Measurements from ENCODE around the gene IQGAP2.
"Not testable (repeated sequence)": the region's sequence is repeated elsewhere in the genome, so short reads cannot be mapped to it uniquely, and the experiment has no call there.

Gene IQGAP2

GRCh38 chr5:76548525-76549229, 145.6 kb downstream of the IQGAP2 start:
- peaks cover 0 to 66% (median 40%) of the 10 kb centered on the region in 11 experiments; a peak in 16 of 22 replicates for H4K20me1 ChIP-seq
- H3K27me3 ChIP-seq: no peaks in the 10 kb centered on the region
- peak overlapping the region in 4 of 11 experiments; percentile 65 to 80 (median 72); a peak in 5 of 22 replicates for H3K9ac ChIP-seq
- no peak for TF ChIP-seq Cebpa-rat (IDR thresholded peaks at IDR 0.05)
- peaks cover 43 to 81% (median 48%) of the 10 kb centered on the region in 10 experiments for H3K4me1 ChIP-seq
- peak overlapping the region; percentile 71 to 97 (median 81) for H3K4me2 ChIP-seq
- H3K9me3 ChIP-seq (replicated peaks in 1 of 11): peaks cover 0 to 32% (median 23%) of the 10 kb centered on the region in 11 experiments; a peak in 18 of 22 replicates
- H3K36me3 ChIP-seq: peaks cover 0 to 17% (median 7%) of the 10 kb centered on the region in 11 experiments; a peak in 8 of 22 replicates
- no peak overlapping the region for H3K4me3 ChIP-seq
- peak overlapping the region in 8 of 11 experiments; percentile 49 to 93 (median 76); a peak in 13 of 22 replicates for H3K27ac ChIP-seq

GRCh38 chr5:76550881-76551280, 147.8 kb downstream of the IQGAP2 start:
- Histone ChIP-seq H3K9me3 (replicated peaks in 1 of 11) (peaks cover 0 to 32% (median 23%) of the 10 kb centered on the region in 11 experiments; a peak in 18 of 22 replicates), H3K36me3 (peaks cover 0 to 28% (median 10%) of the 10 kb centered on the region in 11 experiments; a peak in 15 of 22 replicates), H4K20me1 (peaks cover 4 to 65% (median 39%) of the 10 kb centered on the region in 11 experiments; a peak in 15 of 22 replicates), H3K4me1 (peaks cover 28 to 81% (median 31%) of the 10 kb centered on the region in 10 experiments)
- H3K27me3 ChIP-seq, H3K9ac ChIP-seq, H3K4me3 ChIP-seq, H3K27ac ChIP-seq, H3K4me2 ChIP-seq: not testable (repeated sequence)

GRCh38 chr5:76552546-76552945, 149.5 kb downstream of the IQGAP2 start:
- no peak for TF ChIP-seq Cebpa-rat (IDR thresholded peaks at IDR 0.05)
- peaks cover 0 to 32% (median 23%) of the 10 kb centered on the region in 11 experiments; a peak in 18 of 22 replicates for H3K9me3 ChIP-seq (replicated peaks in 1 of 11)
- peaks cover 11 to 67% (median 15%) of the 10 kb centered on the region in 10 experiments for H3K4me1 ChIP-seq
- no peaks in the 10 kb centered on the region for H3K27me3 ChIP-seq
- peaks cover 3 to 63% (median 48%) of the 10 kb centered on the region in 11 experiments; a peak in 15 of 22 replicates for H4K20me1 ChIP-seq
- no peak overlapping the region for H3K4me3 ChIP-seq
- no peak overlapping the region for H3K9ac ChIP-seq
- peak overlapping the region in 1 of 11 experiments; percentile 38; a peak in 1 of 22 replicates for H3K27ac ChIP-seq
- H3K4me2 ChIP-seq: peak overlapping the region in 2 of 11 experiments; percentile 58 to 65; a peak in 4 of 22 replicates
- peaks cover 7 to 38% (median 27%) of the 10 kb centered on the region in 11 experiments; a peak in 16 of 22 replicates for H3K36me3 ChIP-seq

GRCh38 chr5:76553251-76553650, 150.2 kb downstream of the IQGAP2 start:
- Histone ChIP-seq H3K4me3 (no peak overlapping the region), H3K4me2 (peak overlapping the region in 2 of 11 experiments; percentile 19 to 65; a peak in 3 of 22 replicates), H3K9ac (no peak overlapping the region), H3K4me1 (peaks cover 4 to 60% (median 8%) of the 10 kb centered on the region in 10 experiments), H3K36me3 (peaks cover 10 to 44% (median 32%) of the 10 kb centered on the region in 11 experiments; a peak in 16 of 22 replicates), H3K9me3 (replicated peaks in 1 of 11) (peaks cover 0 to 32% (median 23%) of the 10 kb centered on the region in 11 experiments; a peak in 18 of 22 replicates), H4K20me1 (peaks cover 0 to 64% (median 40%) of the 10 kb centered on the region in 11 experiments; a peak in 15 of 22 replicates), H3K27me3 (no peaks in the 10 kb centered on the region), H3K27ac (no peak overlapping the region)
- no peak for TF ChIP-seq Cebpa-rat (IDR thresholded peaks at IDR 0.05)

GRCh38 chr5:76555114-76555513, 152.0 kb downstream of the IQGAP2 start:
- Histone ChIP-seq H3K9me3 (replicated peaks in 1 of 11) (peaks cover 0 to 19% (median 13%) of the 10 kb centered on the region in 11 experiments; a peak in 18 of 22 replicates), H4K20me1 (peaks cover 0 to 82% (median 35%) of the 10 kb centered on the region in 11 experiments; a peak in 13 of 22 replicates), H3K27me3 (no peaks in the 10 kb centered on the region), H3K36me3 (peaks cover 12 to 53% (median 39%) of the 10 kb centered on the region in 11 experiments; a peak in 17 of 22 replicates), H3K4me3 (no peak overlapping the region), H3K4me2 (peak overlapping the region in 2 of 11 experiments; percentile 13 to 21; a peak in 1 of 22 replicates), H3K9ac (no peak overlapping the region), H3K27ac (no peak overlapping the region), H3K4me1 (peaks cover 0 to 42% (median 0%) of the 10 kb centered on the region in 10 experiments; a peak in 7 of 20 replicates)
- no peak for TF ChIP-seq Cebpa-rat (IDR thresholded peaks at IDR 0.05)

GRCh38 chr5:76555717-76556116, 152.6 kb downstream of the IQGAP2 start:
- Histone ChIP-seq H4K20me1 (peaks cover 0 to 88% (median 39%) of the 10 kb centered on the region in 11 experiments; a peak in 13 of 22 replicates), H3K36me3 (peaks cover 12 to 58% (median 44%) of the 10 kb centered on the region in 11 experiments; a peak in 17 of 22 replicates), H3K4me3 (no peak overlapping the region), H3K27ac (no peak overlapping the region), H3K27me3 (no peaks in the 10 kb centered on the region), H3K9ac (no peak overlapping the region), H3K4me1 (peaks cover 0 to 44% (median 0%) of the 10 kb centered on the region in 10 experiments; a peak in 7 of 20 replicates), H3K9me3 (replicated peaks in 1 of 11) (peaks cover 0 to 16% (median 9%) of the 10 kb centered on the region in 11 experiments; a peak in 16 of 22 replicates), H3K4me2 (peak overlapping the region in 1 of 11 experiments; percentile 13; a peak in 1 of 22 replicates)
- no peak for TF ChIP-seq Cebpa-rat (IDR thresholded peaks at IDR 0.05)

GRCh38 chr5:76556511-76557221, 153.6 kb downstream of the IQGAP2 start:
- H4K20me1 ChIP-seq: peaks cover 0 to 97% (median 39%) of the 10 kb centered on the region in 11 experiments; a peak in 13 of 22 replicates
- H3K9me3 ChIP-seq (replicated peaks in 1 of 11): peaks cover 0 to 11% (median 6%) of the 10 kb centered on the region in 11 experiments; a peak in 9 of 22 replicates

More at GRCh38 chr5:76556511-76557221, 153.6 kb downstream of the IQGAP2 start:
- peaks cover 0 to 53% (median 0%) of the 10 kb centered on the region in 10 experiments; a peak in 7 of 20 replicates for H3K4me1 ChIP-seq
- H3K36me3 ChIP-seq: peaks cover 13 to 67% (median 48%) of the 10 kb centered on the region in 11 experiments; a peak in 18 of 22 replicates
- H3K4me3 ChIP-seq: no peak overlapping the region
- no peak overlapping the region for H3K4me2 ChIP-seq
- no peak overlapping the region; a peak in 1 of 22 replicates for H3K27ac ChIP-seq
- TF ChIP-seq Cebpa-rat (IDR thresholded peaks at IDR 0.05): no peak
- H3K9ac ChIP-seq: no peak overlapping the region
- H3K27me3 ChIP-seq: no peaks in the 10 kb centered on the region
